BJ (cell line): ENCODE results near the gene MADD. TPM values are rescaled to one million over a fixed set of nuclear protein-coding genes. Genes with fewer than 3 reads are reported as not detected.

Experiments
- CTCF ChIA-PET: fragments of 350-600 bp; formaldehyde crosslinking; extraction: SDS; loops from one replicate; lab custom pipeline; 2021; ENCODE audit warnings: antibody characterized with exemption, inconsistent platforms; lab: Yijun Ruan, JAX
- POLR2A ChIA-PET: fragments of 300-600 bp; sonication (Branson Sonifier 250); formaldehyde crosslinking; extraction: SDS; loops from one replicate; lab custom pipeline; 2021; ENCODE audit warnings: antibody characterized with exemption; lab: Charles Lee
- DNase-seq: peaks from one replicate; pipeline ENCODE4 v3.0.0-alpha.2; 2011; ENCODE audit warnings: low read depth
- H3K27me3 ChIP-seq: 2 replicates; pipeline ENCODE4 v1.6.0; 2011; ENCODE audit warnings: low read length; ENCODE audit not compliant: control insufficient read depth, insufficient read depth
- H3K36me3 ChIP-seq: 2 replicates; pipeline ENCODE4 v1.5.1; 2011; ENCODE audit warnings: low read length; ENCODE audit not compliant: control insufficient read depth, insufficient read depth
- H3K4me3 ChIP-seq: 2 replicates; pipeline ENCODE4 v1.5.1; 2011; ENCODE audit warnings: low read depth, mild to moderate bottlenecking, control low read depth, low read length
- polyA plus RNA-seq: library from polyadenylated mRNA; depleted of rRNA; stranded (reverse); fragments of >200 nt; gene quantifications from 2 replicates; pipeline ENCODE4 v1.2.3, GENCODE V29; 2011
- TF ChIP-seq, protein P1 (sequence below): IDR thresholded peaks from 2 replicates; pipeline ENCODE4 v1.5.1; 2011; ENCODE audit warnings: low read depth, mild to moderate bottlenecking, control low read depth, inconsistent platforms, low read length, moderate library complexity; ENCODE audit not compliant: insufficient read depth

The MADD gene
- polyA plus RNA-seq, 1 experiment = 19.8 TPM

- Histone ChIP-seq H3K36me3 (no peaks in the 10 kb centered on the region), H3K4me3 (no peak overlapping the region), H3K27me3 (peaks cover 4% of the 10 kb centered on the region)
- TF ChIP-seq, protein P1, sequence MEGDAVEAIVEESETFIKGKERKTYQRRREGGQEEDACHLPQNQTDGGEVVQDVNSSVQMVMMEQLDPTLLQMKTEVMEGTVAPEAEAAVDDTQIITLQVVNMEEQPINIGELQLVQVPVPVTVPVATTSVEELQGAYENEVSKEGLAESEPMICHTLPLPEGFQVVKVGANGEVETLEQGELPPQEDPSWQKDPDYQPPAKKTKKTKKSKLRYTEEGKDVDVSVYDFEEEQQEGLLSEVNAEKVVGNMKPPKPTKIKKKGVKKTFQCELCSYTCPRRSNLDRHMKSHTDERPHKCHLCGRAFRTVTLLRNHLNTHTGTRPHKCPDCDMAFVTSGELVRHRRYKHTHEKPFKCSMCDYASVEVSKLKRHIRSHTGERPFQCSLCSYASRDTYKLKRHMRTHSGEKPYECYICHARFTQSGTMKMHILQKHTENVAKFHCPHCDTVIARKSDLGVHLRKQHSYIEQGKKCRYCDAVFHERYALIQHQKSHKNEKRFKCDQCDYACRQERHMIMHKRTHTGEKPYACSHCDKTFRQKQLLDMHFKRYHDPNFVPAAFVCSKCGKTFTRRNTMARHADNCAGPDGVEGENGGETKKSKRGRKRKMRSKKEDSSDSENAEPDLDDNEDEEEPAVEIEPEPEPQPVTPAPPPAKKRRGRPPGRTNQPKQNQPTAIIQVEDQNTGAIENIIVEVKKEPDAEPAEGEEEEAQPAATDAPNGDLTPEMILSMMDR = no peak
- ChIA-PET POLR2A (no interaction called here), CTCF (interaction anchor here (0.7 to 1.1 kb wide), 2 partner anchors 117 to 168 kb away, joined by 3 read pairs; no protein-coding TSS in a partner anchor)
- DNase-seq = no peak
These were observed 77.2 kb downstream of the MADD start for GRCh38 chr11:47347137-47347536.

GRCh38 chr11:47348131-47348802, 78.3 kb downstream of the MADD start:
- TF ChIP-seq, protein P1 = no peak
- Histone ChIP-seq H3K4me3 (no peak overlapping the region), H3K27me3 (peaks cover 4% of the 10 kb centered on the region), H3K36me3 (no peaks in the 10 kb centered on the region)
- ChIA-PET CTCF (no interaction called here), POLR2A (no interaction called here)
- DNase-seq = no peak

DNA sequence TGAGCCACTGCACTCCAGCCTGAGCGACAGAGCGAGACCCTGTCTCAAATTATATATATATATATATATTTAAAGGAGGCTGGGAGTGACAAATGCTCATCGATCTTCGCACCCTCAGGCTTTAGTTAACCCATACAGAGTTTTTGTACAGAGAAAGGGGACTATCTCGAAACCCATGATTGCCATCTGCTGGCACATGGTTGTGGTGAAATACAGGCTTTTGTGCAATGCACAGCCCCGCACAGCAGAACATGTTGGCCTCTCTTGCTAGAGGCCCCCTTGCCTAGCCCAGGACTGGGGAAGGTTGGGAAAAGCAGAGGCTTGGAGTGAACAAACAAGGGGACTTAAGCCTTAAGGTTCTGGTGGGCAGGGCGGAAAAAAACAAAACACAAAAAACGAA, 78.9 kb downstream of the MADD start:
- TF ChIP-seq, protein P1 = peak; percentile 24; the same call in 1 of the 2 replicates

DNA sequence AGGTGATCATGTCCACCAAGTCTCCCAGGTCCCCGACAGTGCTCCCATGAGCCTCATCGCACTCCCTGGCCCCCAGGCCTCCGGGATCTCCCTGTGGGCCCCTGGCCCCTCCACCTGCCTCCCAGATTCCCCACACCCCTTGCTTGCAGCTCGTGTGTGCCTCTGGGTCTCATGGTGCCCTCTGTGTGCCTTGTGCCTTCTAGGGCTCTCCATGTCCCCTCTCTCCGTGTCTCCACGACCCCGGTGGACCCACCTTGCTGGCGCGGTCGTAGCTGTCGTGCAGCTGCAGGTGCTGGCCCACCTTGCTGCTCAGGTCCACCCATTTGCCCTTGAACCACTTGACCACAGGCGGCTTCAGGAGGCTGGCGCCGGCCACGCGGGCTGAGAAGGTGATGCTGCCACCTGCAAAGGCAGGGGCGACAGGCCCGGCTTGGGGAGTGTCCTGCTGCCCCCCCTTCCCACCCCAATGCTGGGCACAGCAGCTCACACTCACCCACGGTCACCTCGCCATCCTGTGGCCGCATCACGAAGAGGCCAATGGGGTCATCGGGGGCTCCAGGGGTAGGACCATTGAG, 79.7 kb downstream of the MADD start:
- DNase-seq = no peak
- POLR2A ChIA-PET = no interaction called here
- TF ChIP-seq, protein P1 = no peak
- no peaks in the 10 kb centered on the region for H3K36me3 ChIP-seq
- peaks cover 3% of the 10 kb centered on the region; the same call in 1 of the 2 replicates for H3K27me3 ChIP-seq
- no peak overlapping the region for H3K4me3 ChIP-seq
- CTCF ChIA-PET = interaction anchor here (0.6 to 2.1 kb wide), 8 partner anchors 20 to 820 kb away, joined by 3 to 4 read pairs (median 3); partner anchors contain the start of gene NR1H3

More for the DNA sequence above, 78.9 kb downstream of the MADD start:
- ChIA-PET POLR2A (no interaction called here), CTCF (interaction anchor here (0.8 to 2.1 kb wide), 2 partner anchors 19 to 171 kb away, joined by 3 to 4 read pairs; no protein-coding TSS in a partner anchor)
- H3K27me3 ChIP-seq = peaks cover 4% of the 10 kb centered on the region
- no peaks in the 10 kb centered on the region for H3K36me3 ChIP-seq
- H3K4me3 ChIP-seq = no peak overlapping the region
- DNase-seq = no peak

GRCh38 chr11:47350315-47350714, 80.4 kb downstream of the MADD start:
- no peak overlapping the region for H3K4me3 ChIP-seq
- ChIA-PET CTCF (interaction anchor here (0.6 to 2.1 kb wide), 5 partner anchors 77 to 821 kb away, joined by 3 to 4 read pairs (median 3); partner anchors contain the start of gene NR1H3), POLR2A (no interaction called here)
- H3K27me3 ChIP-seq = peaks cover 3% of the 10 kb centered on the region; the same call in 1 of the 2 replicates
- no peaks in the 10 kb centered on the region for H3K36me3 ChIP-seq
- TF ChIP-seq, protein P1 = no peak
- no peak for DNase-seq
